WTC11 (cell line): ENCODE measurements around the gene BAIAP2L1.

Experiments used
- NFE2L1 ChIP-seq: sonication (generic); formaldehyde crosslinking; IDR thresholded peaks from 2 replicates; pipeline ENCODE4 v1.8.1; 2023; ENCODE audit warnings: missing genetic modification reagents
- NR2C2 ChIP-seq: sonication (generic); formaldehyde crosslinking; IDR thresholded peaks from 2 replicates; pipeline ENCODE4 v1.8.0; 2022; ENCODE audit warnings: mild to moderate bottlenecking, missing genetic modification reagents
- ZNF423 ChIP-seq: fragments of 250-450 bp; sonication (Bioruptor Pico); IDR thresholded peaks from 2 replicates; pipeline ENCODE4 v2.1.2; 2022; ENCODE audit warnings: mild to moderate bottlenecking, moderate library complexity

GRCh38 chr7:98286093-98286539 is 114.8 kb downstream of the BAIAP2L1 start:
- TF ChIP-seq ZNF423 (CRISPR knock-in tag) (no peak), NFE2L1 (no peak), NR2C2 (no peak)
